SK-N-SH (cell line): ENCODE data around the gene CLEC2D. TPM values are rescaled to one million over a fixed set of nuclear protein-coding genes. Genes with fewer than 3 reads are reported as not detected.

Experiments used
- CTCF ChIA-PET: fragments of 300-600, 350-600 bp; formaldehyde crosslinking; extraction: SDS; loops from one replicate; lab custom pipeline; 2021; lab: Yijun Ruan, JAX
- POLR2A ChIA-PET: fragments of 350-600 bp; sonication (Branson Sonifier 250); formaldehyde crosslinking; extraction: SDS; loops from one replicate; lab custom pipeline; 2020; ENCODE audit warnings: antibody characterized with exemption, inconsistent platforms; lab: Yijun Ruan, JAX
- DNase-seq: peaks from one replicate; pipeline ENCODE4 v3.0.0; 2012
- H2AFZ ChIP-seq: fragments of 200-600 bp; sonication (generic); 2 replicates; pipeline ENCODE4 v1.8.1; 2016; ENCODE audit warnings: antibody characterized with exemption, mild to moderate bottlenecking, low read depth
- H3F3A ChIP-seq: fragments of 200-600 bp; sonication (generic); replicated peaks from 2 replicates; pipeline ENCODE3; 2016; ENCODE audit warnings: antibody characterized with exemption, mild to moderate bottlenecking; ENCODE audit not compliant: insufficient read depth
- H3K27ac ChIP-seq, 2 experiments: fragments of 200-500 bp in 1 of 2; fragments of 200-600 bp in 1 of 2; sonication (Bioruptor generic) in 1 of 2; sonication (generic), shearing (Covaris generic) in 1 of 2; 2 replicates each; pipeline versions ENCODE4 v1.5.1 to v1.6.1; 2014 to 2016; ENCODE audit warnings: low read depth in 2 of 2, inconsistent platforms in 1 of 2, low read length in 1 of 2, mild to moderate bottlenecking in 1 of 2, mixed read lengths in 1 of 2
- H3K27me3 ChIP-seq: fragments of 200-600 bp; sonication (generic), shearing (Covaris generic); 2 replicates; pipeline ENCODE4 v1.6.1; 2016; ENCODE audit warnings: mixed run types; ENCODE audit not compliant: insufficient read depth
- H3K36me3 ChIP-seq, 2 experiments: fragments of 200-500 bp in 1 of 2; fragments of 200-600 bp in 1 of 2; sonication (Bioruptor generic) in 1 of 2; sonication (generic) in 1 of 2; replicated peaks in 1 of 2; 2 replicates each; pipeline versions ENCODE3 to v1.5.1; 2014 to 2016; ENCODE audit warnings: low read length in 1 of 2, mild to moderate bottlenecking in 1 of 2; ENCODE audit not compliant: insufficient read depth in 2 of 2, control insufficient read depth in 1 of 2
- H3K4me1 ChIP-seq, 2 experiments: fragments of 200-500 bp in 1 of 2; fragments of 200-600 bp in 1 of 2; sonication (Bioruptor generic) in 1 of 2; sonication (generic), shearing (Covaris generic) in 1 of 2; 2 replicates each; pipeline versions ENCODE4 v1.5.1 to v1.6.1; 2014 to 2016; ENCODE audit warnings: low read depth in 1 of 2, low read length in 1 of 2, mixed run types in 1 of 2; ENCODE audit not compliant: insufficient read depth in 2 of 2, control insufficient read depth in 1 of 2
- H3K4me2 ChIP-seq: fragments of 200-600 bp; sonication (generic), shearing (Covaris generic); 2 replicates; pipeline ENCODE4 v1.6.1; 2017; ENCODE audit warnings: mixed run types
- H3K4me3 ChIP-seq, 2 experiments: fragments of 200-500 bp in 1 of 2; fragments of 200-600 bp in 1 of 2; sonication (Bioruptor generic) in 1 of 2; sonication (generic), shearing (Covaris generic) in 1 of 2; 2 replicates each; pipeline versions ENCODE4 v1.5.1 to v1.8.1; 2014 to 2016; ENCODE audit warnings: low read depth in 2 of 2, inconsistent platforms in 1 of 2, low read length in 1 of 2, mild to moderate bottlenecking in 1 of 2, mixed read lengths in 1 of 2, moderate library complexity in 1 of 2
- H3K79me2 ChIP-seq: fragments of 200-600 bp; sonication (generic); 2 replicates; pipeline ENCODE4 v1.8.1; 2017; ENCODE audit warnings: mild to moderate bottlenecking; ENCODE audit not compliant: insufficient read depth
- H3K9ac ChIP-seq: fragments of 200-600 bp; sonication (generic); 2 replicates; pipeline ENCODE4 v1.6.1; 2017; ENCODE audit warnings: mixed run types
- H3K9me2 ChIP-seq: fragments of 200-600 bp; sonication (generic); 2 replicates; pipeline ENCODE4 v1.6.1; 2017; ENCODE audit warnings: mixed run types
- H3K9me3 ChIP-seq: fragments of 200-600 bp; sonication (generic); 2 replicates; pipeline ENCODE4 v1.6.1; 2017; ENCODE audit warnings: mixed run types, mild to moderate bottlenecking, moderate library complexity
- H4K20me1 ChIP-seq: fragments of 200-600 bp; sonication (generic); 2 replicates; pipeline ENCODE4 v1.6.1; 2017; ENCODE audit warnings: mild to moderate bottlenecking, mixed run types; ENCODE audit not compliant: insufficient read depth
- CHD2 ChIP-seq: fragments of 150-350 bp; IDR thresholded peaks from 2 replicates; pipeline ENCODE4 v1.6.1; 2018; ENCODE audit warnings: low read length; ENCODE audit not compliant: partially characterized antibody
- ELF1 ChIP-seq: IDR thresholded peaks from 2 replicates; pipeline ENCODE4 v1.4.0; 2012
- EP300 ChIP-seq, 2 experiments: IDR thresholded peaks; 2 replicates each; pipeline versions ENCODE4 v1.4.0 to v1.6.1; 2012; ENCODE audit warnings: borderline replicate concordance in 1 of 2, low read depth in 1 of 2, low read length in 1 of 2
- EZH2phosphoT487 ChIP-seq: fragments of 200-600 bp; sonication (generic); IDR thresholded peaks from 2 replicates; pipeline ENCODE4 v1.6.1; 2017; ENCODE audit warnings: low read depth, mixed run types, mild to moderate bottlenecking, antibody characterized with exemption, moderate library complexity, borderline replicate concordance
- FOSL2 ChIP-seq: IDR thresholded peaks from 2 replicates; pipeline ENCODE4 v1.4.0; 2012; ENCODE audit warnings: low read depth, mild to moderate bottlenecking, moderate library complexity, borderline replicate concordance
- IRF3 ChIP-seq: fragments of 150-350 bp; IDR thresholded peaks from 2 replicates; pipeline ENCODE4 v1.6.1; 2016; ENCODE audit warnings: mild to moderate bottlenecking, low read depth, low read length
- MXI1 ChIP-seq: IDR thresholded peaks from 2 replicates; pipeline ENCODE4 v1.6.1; 2012; ENCODE audit warnings: mild to moderate bottlenecking, low read depth, low read length, improper control_type of control experiment
- NFIC ChIP-seq: IDR thresholded peaks from 2 replicates; pipeline ENCODE4 v1.4.0; 2012; ENCODE audit warnings: borderline replicate concordance
- POLR2AphosphoS5 ChIP-seq: IDR thresholded peaks from 2 replicates; pipeline ENCODE4 v1.6.1; 2012; ENCODE audit warnings: low read depth, low read length
- RAD21 ChIP-seq: IDR thresholded peaks from 2 replicates; pipeline ENCODE4 v1.6.1; 2012; ENCODE audit warnings: mild to moderate bottlenecking, low read length
- RCOR1 ChIP-seq: fragments of 150-350 bp; IDR thresholded peaks from 2 replicates; pipeline ENCODE4 v1.6.1; 2017; ENCODE audit warnings: antibody characterized with exemption, low read length
- RFX5 ChIP-seq: IDR thresholded peaks from 2 replicates; pipeline ENCODE4 v1.6.1; 2012; ENCODE audit warnings: mild to moderate bottlenecking, improper control_type of control experiment, low read length
- SIN3A ChIP-seq: IDR thresholded peaks from 2 replicates; pipeline ENCODE4 v1.6.1; 2012; ENCODE audit warnings: low read depth, mild to moderate bottlenecking, low read length, moderate library complexity, borderline replicate concordance
- TCF12 ChIP-seq: IDR thresholded peaks from 2 replicates; pipeline ENCODE4 v1.4.0; 2012
- USF2 ChIP-seq: fragments of 150-350 bp; IDR thresholded peaks from 2 replicates; pipeline ENCODE4 v1.6.1; 2017; ENCODE audit warnings: antibody characterized with exemption, low read length, low read depth, borderline replicate concordance
- YY1 ChIP-seq: IDR thresholded peaks from 2 replicates; pipeline ENCODE4 v1.4.0; 2012; ENCODE audit warnings: low read depth, mild to moderate bottlenecking
- WGBS: methylation state at CpG from one replicate; pipeline ENCODE4 v1.1.6; 2017; ENCODE audit warnings: low lambda C conversion rate; 5-methylcytosine and 5-hydroxymethylcytosine counted together
- polyA plus RNA-seq, 3 experiments: library from polyadenylated mRNA; depleted of rRNA; stranded (reverse); fragments of >200 nt; gene quantifications; 2 replicates each; pipeline ENCODE4 v1.2.3, GENCODE V29; 2012
- TF ChIP-seq, protein P1 (sequence below): IDR thresholded peaks from 2 replicates; pipeline ENCODE4 v1.4.0; 2012; ENCODE audit warnings: low read depth, borderline replicate concordance
- TF ChIP-seq, protein P2 (sequence below): IDR thresholded peaks from 2 replicates; pipeline ENCODE4 v1.4.0; 2012; ENCODE audit warnings: low read depth, borderline replicate concordance
- TF ChIP-seq, protein P3 (sequence below): IDR thresholded peaks from 2 replicates; pipeline ENCODE4 v1.6.1; 2012; ENCODE audit warnings: mild to moderate bottlenecking, low read depth, low read length, moderate library complexity
- TF ChIP-seq, protein P4 (sequence below): IDR thresholded peaks from 2 replicates; pipeline ENCODE4; 2012

The CLEC2D gene
- polyA plus RNA-seq, 1 of the 3 experiments (the other 2 are of a cell fraction): 0.81 TPM

DNA sequence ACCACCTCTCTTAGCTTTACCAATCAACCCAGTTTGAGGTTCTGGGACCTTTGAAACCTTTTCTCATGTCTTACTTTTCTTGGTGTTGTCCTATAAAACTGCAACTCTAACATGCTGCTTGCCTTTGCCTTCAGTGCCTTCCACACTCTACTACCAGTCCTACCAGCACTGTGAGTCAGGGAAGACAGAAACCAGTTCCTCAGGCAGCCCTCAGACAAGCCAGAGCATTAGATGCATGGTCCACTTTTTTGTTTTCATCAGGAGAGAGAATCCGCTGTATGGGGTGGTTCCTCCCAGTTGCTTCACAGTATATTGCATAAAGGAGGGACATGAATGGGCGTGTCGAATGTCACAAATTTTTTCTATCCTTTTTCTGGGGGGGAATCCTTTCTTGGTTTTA is 44.5 kb upstream of the CLEC2D start:
- no peak overlapping the region for H3K27ac ChIP-seq
- no peaks in the 10 kb centered on the region for H3F3A ChIP-seq
- no peak overlapping the region for H3K9ac ChIP-seq
- H3K27me3 ChIP-seq: no peaks in the 10 kb centered on the region
- no peak overlapping the region for H2AFZ ChIP-seq
- H3K36me3 ChIP-seq: no peaks in the 10 kb centered on the region
- no peaks in the 10 kb centered on the region for H3K9me3 ChIP-seq
- H3K79me2 ChIP-seq: no peaks in the 10 kb centered on the region
- H3K4me1 ChIP-seq: no peaks in the 10 kb centered on the region
- POLR2A ChIA-PET: no interaction called here
- H3K4me2 ChIP-seq: no peak overlapping the region
- WGBS: 64% methylated on average over 3 of the region's 3 CpGs
- CTCF ChIA-PET: interaction anchor here (0.8 to 1.7 kb wide), 3 partner anchors 8 to 83 kb away, joined by 3 to 8 read pairs (median 4); no protein-coding TSS in a partner anchor
- no peak overlapping the region for H3K4me3 ChIP-seq
- TF ChIP-seq EP300 (IDR thresholded peaks at IDR 0.05; ENCODE audit: borderline replicate concordance in 1 of 2, low read depth in 1 of 2, low read length in 1 of 2) (no peak), TCF12 (no peak), ELF1 (no peak), EZH2phosphoT487 (no peak), YY1 (no peak), RFX5 (no peak), POLR2AphosphoS5 (no peak), NFIC (no peak), RAD21 (no peak), USF2 (no peak), MXI1 (no peak), IRF3 (no peak), FOSL2 (no peak), CHD2 (no peak), RCOR1 (no peak), SIN3A (no peak)
- TF ChIP-seq, protein P1, sequence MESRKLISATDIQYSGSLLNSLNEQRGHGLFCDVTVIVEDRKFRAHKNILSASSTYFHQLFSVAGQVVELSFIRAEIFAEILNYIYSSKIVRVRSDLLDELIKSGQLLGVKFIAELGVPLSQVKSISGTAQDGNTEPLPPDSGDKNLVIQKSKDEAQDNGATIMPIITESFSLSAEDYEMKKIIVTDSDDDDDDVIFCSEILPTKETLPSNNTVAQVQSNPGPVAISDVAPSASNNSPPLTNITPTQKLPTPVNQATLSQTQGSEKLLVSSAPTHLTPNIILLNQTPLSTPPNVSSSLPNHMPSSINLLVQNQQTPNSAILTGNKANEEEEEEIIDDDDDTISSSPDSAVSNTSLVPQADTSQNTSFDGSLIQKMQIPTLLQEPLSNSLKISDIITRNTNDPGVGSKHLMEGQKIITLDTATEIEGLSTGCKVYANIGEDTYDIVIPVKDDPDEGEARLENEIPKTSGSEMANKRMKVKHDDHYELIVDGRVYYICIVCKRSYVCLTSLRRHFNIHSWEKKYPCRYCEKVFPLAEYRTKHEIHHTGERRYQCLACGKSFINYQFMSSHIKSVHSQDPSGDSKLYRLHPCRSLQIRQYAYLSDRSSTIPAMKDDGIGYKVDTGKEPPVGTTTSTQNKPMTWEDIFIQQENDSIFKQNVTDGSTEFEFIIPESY: no peak
- TF ChIP-seq, protein P2, sequence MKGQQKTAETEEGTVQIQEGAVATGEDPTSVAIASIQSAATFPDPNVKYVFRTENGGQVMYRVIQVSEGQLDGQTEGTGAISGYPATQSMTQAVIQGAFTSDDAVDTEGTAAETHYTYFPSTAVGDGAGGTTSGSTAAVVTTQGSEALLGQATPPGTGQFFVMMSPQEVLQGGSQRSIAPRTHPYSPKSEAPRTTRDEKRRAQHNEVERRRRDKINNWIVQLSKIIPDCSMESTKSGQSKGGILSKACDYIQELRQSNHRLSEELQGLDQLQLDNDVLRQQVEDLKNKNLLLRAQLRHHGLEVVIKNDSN: no peak
- TF ChIP-seq, protein P3, sequence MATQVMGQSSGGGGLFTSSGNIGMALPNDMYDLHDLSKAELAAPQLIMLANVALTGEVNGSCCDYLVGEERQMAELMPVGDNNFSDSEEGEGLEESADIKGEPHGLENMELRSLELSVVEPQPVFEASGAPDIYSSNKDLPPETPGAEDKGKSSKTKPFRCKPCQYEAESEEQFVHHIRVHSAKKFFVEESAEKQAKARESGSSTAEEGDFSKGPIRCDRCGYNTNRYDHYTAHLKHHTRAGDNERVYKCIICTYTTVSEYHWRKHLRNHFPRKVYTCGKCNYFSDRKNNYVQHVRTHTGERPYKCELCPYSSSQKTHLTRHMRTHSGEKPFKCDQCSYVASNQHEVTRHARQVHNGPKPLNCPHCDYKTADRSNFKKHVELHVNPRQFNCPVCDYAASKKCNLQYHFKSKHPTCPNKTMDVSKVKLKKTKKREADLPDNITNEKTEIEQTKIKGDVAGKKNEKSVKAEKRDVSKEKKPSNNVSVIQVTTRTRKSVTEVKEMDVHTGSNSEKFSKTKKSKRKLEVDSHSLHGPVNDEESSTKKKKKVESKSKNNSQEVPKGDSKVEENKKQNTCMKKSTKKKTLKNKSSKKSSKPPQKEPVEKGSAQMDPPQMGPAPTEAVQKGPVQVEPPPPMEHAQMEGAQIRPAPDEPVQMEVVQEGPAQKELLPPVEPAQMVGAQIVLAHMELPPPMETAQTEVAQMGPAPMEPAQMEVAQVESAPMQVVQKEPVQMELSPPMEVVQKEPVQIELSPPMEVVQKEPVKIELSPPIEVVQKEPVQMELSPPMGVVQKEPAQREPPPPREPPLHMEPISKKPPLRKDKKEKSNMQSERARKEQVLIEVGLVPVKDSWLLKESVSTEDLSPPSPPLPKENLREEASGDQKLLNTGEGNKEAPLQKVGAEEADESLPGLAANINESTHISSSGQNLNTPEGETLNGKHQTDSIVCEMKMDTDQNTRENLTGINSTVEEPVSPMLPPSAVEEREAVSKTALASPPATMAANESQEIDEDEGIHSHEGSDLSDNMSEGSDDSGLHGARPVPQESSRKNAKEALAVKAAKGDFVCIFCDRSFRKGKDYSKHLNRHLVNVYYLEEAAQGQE: no peak
- TF ChIP-seq, protein P4, sequence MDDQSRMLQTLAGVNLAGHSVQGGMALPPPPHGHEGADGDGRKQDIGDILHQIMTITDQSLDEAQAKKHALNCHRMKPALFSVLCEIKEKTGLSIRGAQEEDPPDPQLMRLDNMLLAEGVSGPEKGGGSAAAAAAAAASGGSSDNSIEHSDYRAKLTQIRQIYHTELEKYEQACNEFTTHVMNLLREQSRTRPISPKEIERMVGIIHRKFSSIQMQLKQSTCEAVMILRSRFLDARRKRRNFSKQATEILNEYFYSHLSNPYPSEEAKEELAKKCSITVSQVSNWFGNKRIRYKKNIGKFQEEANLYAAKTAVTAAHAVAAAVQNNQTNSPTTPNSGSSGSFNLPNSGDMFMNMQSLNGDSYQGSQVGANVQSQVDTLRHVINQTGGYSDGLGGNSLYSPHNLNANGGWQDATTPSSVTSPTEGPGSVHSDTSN: no peak
- no peak for DNase-seq
- no peaks in the 10 kb centered on the region for H4K20me1 ChIP-seq
- H3K9me2 ChIP-seq: no peaks in the 10 kb centered on the region
